HCT116 (cell line): Measurements from ENCODE around the gene CLIC6.

Experiments
- EGR1 ChIP-seq: IDR thresholded peaks from 2 replicates; pipeline ENCODE4 v1.6.1; 2012; ENCODE audit warnings: low read depth
- EZH2phosphoT487 ChIP-seq: fragments of 200-600 bp; IDR thresholded peaks from 2 replicates; pipeline ENCODE4 v1.6.1; 2018; ENCODE audit warnings: antibody characterized with exemption, borderline replicate concordance
- JUND ChIP-seq: IDR thresholded peaks from 2 replicates; pipeline ENCODE4 v1.6.1; 2012
- POLR2A ChIP-seq: IDR thresholded peaks from 2 replicates; pipeline ENCODE4 v1.7.0; 2011; ENCODE audit warnings: borderline replicate concordance; ENCODE audit not compliant: insufficient read depth, insufficient read length; ENCODE audit errors: extremely low read depth
- RAD21 ChIP-seq: IDR thresholded peaks from 2 replicates; pipeline ENCODE4 v1.6.1; 2012; ENCODE audit warnings: low read depth, mild to moderate bottlenecking
- REST ChIP-seq: IDR thresholded peaks from 2 replicates; pipeline ENCODE4 v1.6.1; 2012; ENCODE audit warnings: low read depth
- SIN3A ChIP-seq: IDR thresholded peaks from 2 replicates; pipeline ENCODE4 v1.6.1; 2012; ENCODE audit warnings: low read depth
- SRF ChIP-seq: IDR thresholded peaks from 2 replicates; pipeline ENCODE4 v1.6.1; 2012; ENCODE audit warnings: low read depth
- YY1 ChIP-seq: IDR thresholded peaks from 2 replicates; pipeline ENCODE4 v1.6.1; 2011; ENCODE audit warnings: low read length, low read depth, moderate library complexity, mild to moderate bottlenecking; ENCODE audit not compliant: insufficient replicate concordance; ENCODE audit errors: extremely low read depth
- ZFX ChIP-seq: fragments of 450-650 bp; IDR thresholded peaks from 2 replicates; pipeline ENCODE4 v1.6.1; 2017
- TF ChIP-seq, protein P1 (sequence below), 3 experiments: fragments of 200-600 bp in 1 of 3; sonication (generic) in 1 of 3; IDR thresholded peaks in 2 of 3; conservative IDR thresholded peaks in 1 of 3; 2 replicates each; pipeline ENCODE4 v1.5.1; 2012 to 2017; ENCODE audit warnings: low read depth in 2 of 3, low read length in 2 of 3, antibody characterized with exemption in 1 of 3, borderline replicate concordance in 1 of 3, control low read depth in 1 of 3, mild to moderate bottlenecking in 1 of 3, mixed read lengths in 1 of 3, mixed run types in 1 of 3, moderate library complexity in 1 of 3; ENCODE audit not compliant: insufficient read depth in 1 of 3

DNA sequence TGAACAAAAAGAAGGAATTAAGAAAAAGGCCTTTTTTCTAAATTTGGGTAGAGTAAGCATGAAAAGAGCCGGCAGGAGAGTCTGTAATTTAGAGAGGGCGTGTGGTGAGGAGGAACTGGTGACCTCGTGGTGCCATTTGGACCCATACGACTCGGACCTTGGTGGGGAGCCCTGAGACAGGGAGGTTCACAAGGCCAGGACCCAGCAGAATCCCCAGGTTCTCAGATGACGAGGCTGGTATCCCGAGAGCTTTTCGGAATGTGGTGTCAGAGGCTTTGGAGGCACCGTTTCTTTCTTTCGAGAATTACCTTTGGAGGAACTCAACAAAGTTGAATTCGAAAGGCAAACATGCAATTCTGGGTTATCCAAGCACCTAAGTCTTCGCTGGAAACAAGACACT is 34.8 kb downstream of the CLIC6 start:
- TF ChIP-seq, protein P1, sequence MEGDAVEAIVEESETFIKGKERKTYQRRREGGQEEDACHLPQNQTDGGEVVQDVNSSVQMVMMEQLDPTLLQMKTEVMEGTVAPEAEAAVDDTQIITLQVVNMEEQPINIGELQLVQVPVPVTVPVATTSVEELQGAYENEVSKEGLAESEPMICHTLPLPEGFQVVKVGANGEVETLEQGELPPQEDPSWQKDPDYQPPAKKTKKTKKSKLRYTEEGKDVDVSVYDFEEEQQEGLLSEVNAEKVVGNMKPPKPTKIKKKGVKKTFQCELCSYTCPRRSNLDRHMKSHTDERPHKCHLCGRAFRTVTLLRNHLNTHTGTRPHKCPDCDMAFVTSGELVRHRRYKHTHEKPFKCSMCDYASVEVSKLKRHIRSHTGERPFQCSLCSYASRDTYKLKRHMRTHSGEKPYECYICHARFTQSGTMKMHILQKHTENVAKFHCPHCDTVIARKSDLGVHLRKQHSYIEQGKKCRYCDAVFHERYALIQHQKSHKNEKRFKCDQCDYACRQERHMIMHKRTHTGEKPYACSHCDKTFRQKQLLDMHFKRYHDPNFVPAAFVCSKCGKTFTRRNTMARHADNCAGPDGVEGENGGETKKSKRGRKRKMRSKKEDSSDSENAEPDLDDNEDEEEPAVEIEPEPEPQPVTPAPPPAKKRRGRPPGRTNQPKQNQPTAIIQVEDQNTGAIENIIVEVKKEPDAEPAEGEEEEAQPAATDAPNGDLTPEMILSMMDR (IDR thresholded peaks at IDR 0.05 in 2 of 3, conservative IDR thresholded peaks at IDR 0.05 in 1 of 3; ENCODE audit: borderline replicate concordance in 1 of 3, insufficient read depth in 1 of 3, low read depth in 2 of 3, low read length in 2 of 3), result no peak
- TF ChIP-seq POLR2A, result no peak
- no peak for TF ChIP-seq YY1
- no peak for TF ChIP-seq ZFX
- no peak for TF ChIP-seq REST
- TF ChIP-seq EZH2phosphoT487, result no peak
- TF ChIP-seq SRF, result no peak
- TF ChIP-seq JUND, result no peak
- no peak for TF ChIP-seq SIN3A
- TF ChIP-seq RAD21, result no peak
- no peak for TF ChIP-seq EGR1
